WTC11 (cell line): Measurements from ENCODE around the gene OPCML. TPM values are rescaled to one million over a fixed set of nuclear protein-coding genes. Genes with fewer than 3 reads are reported as not detected.

Experiments used
- ATAC-seq: fragments of 200-7000 bp; cut with Tn5 transposase; 2 replicates; pipeline ENCODE4 v1.10.0; 2021; ENCODE audit warnings: mild to moderate bottlenecking, moderate library complexity
- CTCF ChIA-PET: fragments of 300-600 bp; sonication (Branson Sonifier 250); formaldehyde crosslinking; loops from one replicate; lab custom pipeline; 2021; ENCODE audit warnings: antibody characterized with exemption; lab: Charles Lee
- POLR2A ChIA-PET: fragments of 350-600 bp; sonication (Branson Sonifier 250); formaldehyde crosslinking; loops from one replicate; lab custom pipeline; 2021; ENCODE audit warnings: antibody characterized with exemption; lab: Charles Lee
- DNase-seq: peaks from one replicate; pipeline ENCODE4 v3.0.0; 2021; ENCODE audit warnings: low spot score
- H3K27ac Mint-ChIP-seq: 2 replicates; pipeline ENCODE4 v1.8.0; 2021; ENCODE audit warnings: mixed read lengths
- H3K27me3 Mint-ChIP-seq: 2 replicates; pipeline ENCODE4 v1.8.0; 2021; ENCODE audit warnings: low read depth, mild to moderate bottlenecking, moderate library complexity, mixed read lengths
- H3K36me3 Mint-ChIP-seq: 2 replicates; pipeline ENCODE4 v1.8.0; 2021; ENCODE audit warnings: mixed read lengths
- H3K4me1 Mint-ChIP-seq: 2 replicates; pipeline ENCODE4 v1.8.0; 2022; ENCODE audit warnings: mixed read lengths
- H3K4me3 Mint-ChIP-seq: 2 replicates; pipeline ENCODE4 v1.8.0; 2021; ENCODE audit warnings: mild to moderate bottlenecking, moderate library complexity, mixed read lengths
- H3K9me3 Mint-ChIP-seq: 2 replicates; pipeline ENCODE4 v1.8.0; 2021; ENCODE audit warnings: mixed read lengths
- ATF3 ChIP-seq: sonication (generic); formaldehyde crosslinking; conservative IDR thresholded peaks from 2 replicates; pipeline ENCODE4 v1.8.1; 2022; ENCODE audit warnings: mild to moderate bottlenecking, missing genetic modification reagents
- CBFB ChIP-seq: sonication (generic); formaldehyde crosslinking; IDR thresholded peaks from 2 replicates; pipeline ENCODE4 v1.8.1; 2022; ENCODE audit warnings: mild to moderate bottlenecking, low read depth, missing genetic modification reagents
- CREM ChIP-seq: sonication (generic); formaldehyde crosslinking; IDR thresholded peaks from 2 replicates; pipeline ENCODE4 v1.8.1; 2022; ENCODE audit warnings: mild to moderate bottlenecking, missing genetic modification reagents, moderate library complexity
- CTCF ChIP-seq: fragments of 200-600 bp; IDR thresholded peaks from 2 replicates; pipeline ENCODE4 v1.8.0; 2022; ENCODE audit warnings: antibody characterized with exemption
- ETV6 ChIP-seq: sonication (generic); formaldehyde crosslinking; IDR thresholded peaks from 2 replicates; pipeline ENCODE4 v1.8.1; 2022; ENCODE audit warnings: mild to moderate bottlenecking, missing genetic modification reagents
- FOXK1 ChIP-seq: sonication (generic); formaldehyde crosslinking; IDR thresholded peaks from 2 replicates; pipeline ENCODE4 v1.8.0; 2022; ENCODE audit warnings: mild to moderate bottlenecking, moderate library complexity, missing genetic modification reagents
- FOXP4 ChIP-seq: sonication (generic); formaldehyde crosslinking; IDR thresholded peaks from 2 replicates; pipeline ENCODE4 v1.8.0; 2022; ENCODE audit warnings: mild to moderate bottlenecking, missing genetic modification reagents
- NFATC4 ChIP-seq: fragments of 250-450 bp; sonication (Bioruptor Pico); IDR thresholded peaks from 2 replicates; pipeline ENCODE4 v1.9.0; 2021; ENCODE audit warnings: mild to moderate bottlenecking
- NR1H2 ChIP-seq: sonication (generic); formaldehyde crosslinking; IDR thresholded peaks from 2 replicates; pipeline ENCODE4 v1.9.0; 2021; ENCODE audit warnings: mild to moderate bottlenecking, moderate library complexity, missing genetic modification reagents
- NR3C1 ChIP-seq: sonication (generic); formaldehyde crosslinking; conservative IDR thresholded peaks from 2 replicates; pipeline ENCODE4 v1.8.1; 2023; ENCODE audit warnings: low read depth, mild to moderate bottlenecking, missing genetic modification reagents
- TEAD1 ChIP-seq: sonication (generic); formaldehyde crosslinking; IDR thresholded peaks from 2 replicates; pipeline ENCODE4 v1.8.0; 2022; ENCODE audit warnings: mild to moderate bottlenecking, missing genetic modification reagents
- USF1 ChIP-seq: sonication (generic); formaldehyde crosslinking; IDR thresholded peaks from 2 replicates; pipeline ENCODE4 v1.8.0; 2022; ENCODE audit warnings: mild to moderate bottlenecking, missing genetic modification reagents
- ZNF121 ChIP-seq: sonication (generic); formaldehyde crosslinking; IDR thresholded peaks from 2 replicates; pipeline ENCODE4 v1.8.0; 2023; ENCODE audit warnings: missing genetic modification reagents
- ZNF219 ChIP-seq: sonication (generic); formaldehyde crosslinking; IDR thresholded peaks from 2 replicates; pipeline ENCODE4 v1.8.0; 2023; ENCODE audit warnings: missing genetic modification reagents, mild to moderate bottlenecking, borderline replicate concordance
- ZNF232 ChIP-seq: sonication (generic); formaldehyde crosslinking; IDR thresholded peaks from 2 replicates; pipeline ENCODE4 v1.8.0; 2022; ENCODE audit warnings: mild to moderate bottlenecking, missing genetic modification reagents
- ZNF396 ChIP-seq: fragments of 250-450 bp; sonication (Bioruptor Pico); IDR thresholded peaks from 2 replicates; pipeline ENCODE4 v1.8.0; 2021; ENCODE audit warnings: mild to moderate bottlenecking, moderate library complexity, borderline replicate concordance
- ZNF423 ChIP-seq: fragments of 250-450 bp; sonication (Bioruptor Pico); IDR thresholded peaks from 2 replicates; pipeline ENCODE4 v2.1.2; 2022; ENCODE audit warnings: mild to moderate bottlenecking, moderate library complexity
- total RNA-seq: library from RNA; stranded (reverse); gene quantifications from 3 replicates; pipeline ENCODE4 v1.2.3, GENCODE V29; 2021
- TF ChIP-seq, protein P1 (sequence below): sonication (generic); formaldehyde crosslinking; IDR thresholded peaks from 2 replicates; pipeline ENCODE4 v1.8.0; 2023; ENCODE audit warnings: missing genetic modification reagents
- TF ChIP-seq, protein P2 (sequence below): sonication (generic); formaldehyde crosslinking; IDR thresholded peaks from 2 replicates; pipeline ENCODE4 v1.8.0; 2022; ENCODE audit warnings: missing genetic modification reagents

Gene OPCML
- total RNA-seq, 1 experiment from 2014 or later, result 1.5 TPM

GRCh38 chr11:133531458-133531857, 843 bp downstream of the OPCML start (continued):
- TF ChIP-seq NR3C1 (CRISPR knock-in tag) (no peak), CTCF (no peak), NFATC4 (CRISPR knock-in tag) (no peak), ZNF121 (CRISPR knock-in tag) (peak; percentile 90), ZNF232 (CRISPR knock-in tag) (no peak), USF1 (CRISPR knock-in tag) (no peak)

DNA sequence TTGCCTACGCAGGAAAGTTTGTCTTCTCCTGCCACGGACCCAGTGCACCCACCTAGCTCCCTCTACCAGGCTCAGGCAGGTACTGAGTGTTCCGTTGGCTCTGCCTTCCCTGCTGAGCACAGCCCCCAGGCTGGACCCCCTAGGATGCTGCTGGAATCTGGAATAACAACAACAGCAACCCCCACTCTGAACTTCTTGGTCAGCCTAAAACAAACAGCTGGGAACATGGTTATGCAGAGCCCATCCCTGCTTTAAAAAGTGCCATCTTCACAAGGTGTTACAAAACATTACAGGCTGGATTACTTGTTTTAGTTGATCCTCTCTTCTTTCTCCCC, 1.8 kb downstream of the OPCML start:
- peak; percentile 70 for DNase-seq
- peaks cover 30% of the 10 kb centered on the region for H3K27me3 Mint-ChIP-seq
- H3K27ac Mint-ChIP-seq, result no peak overlapping the region
- no peaks in the 10 kb centered on the region for H3K9me3 Mint-ChIP-seq
- peak; percentile 28 for ATAC-seq
- no peak for TF ChIP-seq ZNF219
- TF ChIP-seq, protein P1, sequence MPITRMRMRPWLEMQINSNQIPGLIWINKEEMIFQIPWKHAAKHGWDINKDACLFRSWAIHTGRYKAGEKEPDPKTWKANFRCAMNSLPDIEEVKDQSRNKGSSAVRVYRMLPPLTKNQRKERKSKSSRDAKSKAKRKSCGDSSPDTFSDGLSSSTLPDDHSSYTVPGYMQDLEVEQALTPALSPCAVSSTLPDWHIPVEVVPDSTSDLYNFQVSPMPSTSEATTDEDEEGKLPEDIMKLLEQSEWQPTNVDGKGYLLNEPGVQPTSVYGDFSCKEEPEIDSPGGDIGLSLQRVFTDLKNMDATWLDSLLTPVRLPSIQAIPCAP (CRISPR knock-in tag), result no peak
- TF ChIP-seq TEAD1, result peak; percentile 46; the same call in 1 of the 2 replicates
- TF ChIP-seq FOXK1 (CRISPR knock-in tag), result peak; percentile 87; the same call in 1 of the 2 replicates
- TF ChIP-seq CTCF, result no peak
- peak; percentile 99 for TF ChIP-seq ZNF423 (CRISPR knock-in tag)
- 0 out of 2 replicates have a peak, but pooled peaks have one; percentile 40 for TF ChIP-seq FOXP4
- TF ChIP-seq CREM (CRISPR knock-in tag), result 0 out of 2 replicates have a peak, but pooled peaks have one; percentile 38
- TF ChIP-seq ZNF396 (CRISPR knock-in tag), result no peak
- ChIA-PET CTCF (interaction anchor here (0.9 to 2.5 kb wide), 22 partner anchors 10 to 452 kb away, joined by 3 to 12 read pairs (median 4); no protein-coding TSS in a partner anchor), POLR2A (interaction anchor here (0.8 to 1.2 kb wide), 2 partner anchors 9 to 21 kb away, joined by 3 to 7 read pairs; no protein-coding TSS in a partner anchor)
- H3K4me3 Mint-ChIP-seq, result peak overlapping the region; percentile 85
- H3K36me3 Mint-ChIP-seq, result no peaks in the 10 kb centered on the region; the same call in 1 of the 2 replicates
- H3K4me1 Mint-ChIP-seq, result peaks cover 67% of the 10 kb centered on the region

- peak; percentile 26 for ATAC-seq
- 0 out of 2 replicates have a peak, but pooled peaks have one; percentile 13 for TF ChIP-seq TEAD1
- no peak for TF ChIP-seq NR1H2 (CRISPR knock-in tag)
- TF ChIP-seq ETV6 (CRISPR knock-in tag), result peak; percentile 53
- TF ChIP-seq, protein P2, sequence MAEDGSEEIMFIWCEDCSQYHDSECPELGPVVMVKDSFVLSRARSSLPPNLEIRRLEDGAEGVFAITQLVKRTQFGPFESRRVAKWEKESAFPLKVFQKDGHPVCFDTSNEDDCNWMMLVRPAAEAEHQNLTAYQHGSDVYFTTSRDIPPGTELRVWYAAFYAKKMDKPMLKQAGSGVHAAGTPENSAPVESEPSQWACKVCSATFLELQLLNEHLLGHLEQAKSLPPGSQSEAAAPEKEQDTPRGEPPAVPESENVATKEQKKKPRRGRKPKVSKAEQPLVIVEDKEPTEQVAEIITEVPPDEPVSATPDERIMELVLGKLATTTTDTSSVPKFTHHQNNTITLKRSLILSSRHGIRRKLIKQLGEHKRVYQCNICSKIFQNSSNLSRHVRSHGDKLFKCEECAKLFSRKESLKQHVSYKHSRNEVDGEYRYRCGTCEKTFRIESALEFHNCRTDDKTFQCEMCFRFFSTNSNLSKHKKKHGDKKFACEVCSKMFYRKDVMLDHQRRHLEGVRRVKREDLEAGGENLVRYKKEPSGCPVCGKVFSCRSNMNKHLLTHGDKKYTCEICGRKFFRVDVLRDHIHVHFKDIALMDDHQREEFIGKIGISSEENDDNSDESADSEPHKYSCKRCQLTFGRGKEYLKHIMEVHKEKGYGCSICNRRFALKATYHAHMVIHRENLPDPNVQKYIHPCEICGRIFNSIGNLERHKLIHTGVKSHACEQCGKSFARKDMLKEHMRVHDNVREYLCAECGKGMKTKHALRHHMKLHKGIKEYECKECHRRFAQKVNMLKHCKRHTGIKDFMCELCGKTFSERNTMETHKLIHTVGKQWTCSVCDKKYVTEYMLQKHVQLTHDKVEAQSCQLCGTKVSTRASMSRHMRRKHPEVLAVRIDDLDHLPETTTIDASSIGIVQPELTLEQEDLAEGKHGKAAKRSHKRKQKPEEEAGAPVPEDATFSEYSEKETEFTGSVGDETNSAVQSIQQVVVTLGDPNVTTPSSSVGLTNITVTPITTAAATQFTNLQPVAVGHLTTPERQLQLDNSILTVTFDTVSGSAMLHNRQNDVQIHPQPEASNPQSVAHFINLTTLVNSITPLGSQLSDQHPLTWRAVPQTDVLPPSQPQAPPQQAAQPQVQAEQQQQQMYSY, result peak; percentile 66
- no peak for TF ChIP-seq ATF3 (CRISPR knock-in tag)
- TF ChIP-seq CBFB, result no peak
- TF ChIP-seq ZNF121 (CRISPR knock-in tag), result 0 out of 2 replicates have a peak, but pooled peaks have one; percentile 7
Measured at GRCh38 chr11:133529807-133530500, 2.3 kb downstream of the OPCML start.

More at GRCh38 chr11:133529807-133530500, 2.3 kb downstream of the OPCML start:
- H3K27ac Mint-ChIP-seq, result peak overlapping the region; percentile 13; the same call in 1 of the 2 replicates
- ChIA-PET CTCF (interaction anchor here (0.7 to 2.5 kb wide), 25 partner anchors 8 to 451 kb away, joined by 3 to 12 read pairs (median 4); no protein-coding TSS in a partner anchor), POLR2A (interaction anchor here (0.8 to 1.3 kb wide), 3 partner anchors 9 to 20 kb away, joined by 3 to 7 read pairs (median 3); no protein-coding TSS in a partner anchor)
- no peak for DNase-seq
- peak overlapping the region; percentile 85 for H3K4me3 Mint-ChIP-seq
- H3K9me3 Mint-ChIP-seq, result no peaks in the 10 kb centered on the region
- H3K27me3 Mint-ChIP-seq, result peaks cover 30% of the 10 kb centered on the region
- H3K36me3 Mint-ChIP-seq, result no peaks in the 10 kb centered on the region; the same call in 1 of the 2 replicates
- peaks cover 63% of the 10 kb centered on the region for H3K4me1 Mint-ChIP-seq
